Fibroblast of lung (primary cell): Measurements from ENCODE around the gene ZNF23. TPM values are rescaled to one million over a fixed set of nuclear protein-coding genes. Genes with fewer than 3 reads are reported as not detected.

Experiments used
- DNase-seq, 2 donors: peaks; one replicate each; pipeline versions ENCODE4 v3.0.0 to v3.0.0-alpha.2; 2010; ENCODE audit warnings: low read depth in 2 of 2
- H2AFZ ChIP-seq: 2 replicates; pipeline ENCODE4 v1.5.1; 2012; ENCODE audit warnings: low read length, control low read depth, inconsistent platforms
- H3K27ac ChIP-seq: 2 replicates; pipeline ENCODE4 v1.5.1; 2011; ENCODE audit warnings: low read length, control low read depth; ENCODE audit not compliant: insufficient read depth
- H3K27me3 ChIP-seq: 2 replicates; pipeline ENCODE4 v1.5.1; 2011; ENCODE audit warnings: mild to moderate bottlenecking, low read length; ENCODE audit not compliant: control insufficient read depth, insufficient read depth
- H3K36me3 ChIP-seq: 2 replicates; pipeline ENCODE4 v1.5.1; 2011; ENCODE audit warnings: low read length; ENCODE audit not compliant: control insufficient read depth, insufficient read depth
- H3K4me1 ChIP-seq: 2 replicates; pipeline ENCODE4 v1.5.1; 2011; ENCODE audit warnings: low read length; ENCODE audit not compliant: control insufficient read depth, insufficient read depth; ENCODE audit errors: extremely low read depth
- H3K4me2 ChIP-seq: 2 replicates; pipeline ENCODE4 v1.5.1; 2011; ENCODE audit warnings: low read length, control low read depth; ENCODE audit not compliant: insufficient read depth; ENCODE audit errors: extremely low read depth
- H3K4me3 ChIP-seq, 4 experiments: fragments of 200-600 bp in 1 of 4; sonication (generic) in 1 of 4; replicated peaks in 1 of 4; 2 replicates each; pipeline ENCODE4 v1.5.1; 2011 to 2016; ENCODE audit warnings: low read length in 4 of 4, low read depth in 3 of 4, mild to moderate bottlenecking in 3 of 4, control low read depth in 2 of 4, inconsistent platforms in 1 of 4, mixed read lengths in 1 of 4; ENCODE audit not compliant: insufficient read depth in 1 of 4; ENCODE audit errors: control extremely low read depth in 1 of 4
- H3K79me2 ChIP-seq: 2 replicates; pipeline ENCODE4 v1.5.1; 2012; ENCODE audit warnings: mild to moderate bottlenecking, low read length, inconsistent platforms; ENCODE audit not compliant: control insufficient read depth, insufficient read depth
- H3K9ac ChIP-seq: 2 replicates; pipeline ENCODE4 v1.5.1; 2011; ENCODE audit warnings: mild to moderate bottlenecking, low read length, control low read depth; ENCODE audit not compliant: insufficient read depth
- H3K9me3 ChIP-seq: 2 replicates; pipeline ENCODE4 v1.5.1; 2012; ENCODE audit warnings: low read depth, low read length; ENCODE audit not compliant: control insufficient read depth, insufficient read depth
- H4K20me1 ChIP-seq: 2 replicates; pipeline ENCODE4 v1.5.1; 2011; ENCODE audit warnings: low read length; ENCODE audit not compliant: control insufficient read depth, insufficient read depth; ENCODE audit errors: extremely low read depth
- EZH2 ChIP-seq: IDR thresholded peaks from 2 replicates; pipeline ENCODE4 v1.5.1; 2012; ENCODE audit warnings: low read length, control low read depth, mild to moderate bottlenecking; ENCODE audit errors: missing control alignments
- polyA plus RNA-seq, 2 donors: library from polyadenylated mRNA; depleted of rRNA in 1 of 2; stranded (reverse) in 1 of 2; unstranded in 1 of 2; fragments of >200 nt; gene quantifications; 2 replicates each; pipeline ENCODE4 v1.2.1, GENCODE V29; 2011 to 2012; ENCODE audit warnings: missing spikeins in 1 of 2
- total RNA-seq: library from RNA; depleted of rRNA; stranded (reverse); fragments of >200 nt; gene quantifications from 2 replicates; pipeline ENCODE4 v1.2.1, GENCODE V29; 2014
- TF ChIP-seq, protein P1 (sequence below), 2 donors: IDR thresholded peaks in 1 of 2; conservative IDR thresholded peaks in 1 of 2; 1 replicate in 1 of 2; 2 replicates in 1 of 2; pipeline ENCODE4 v1.5.1; 2011 to 2012; ENCODE audit warnings: low read length in 2 of 2, control low read depth in 1 of 2, inconsistent platforms in 1 of 2, low read depth in 1 of 2, mild to moderate bottlenecking in 1 of 2

The ZNF23 gene
- total and polyA plus RNA-seq, 2 donors (not counting 1 experiment from before 2014, with no cell fraction given) = 12.2 to 24.8 TPM

DNA sequence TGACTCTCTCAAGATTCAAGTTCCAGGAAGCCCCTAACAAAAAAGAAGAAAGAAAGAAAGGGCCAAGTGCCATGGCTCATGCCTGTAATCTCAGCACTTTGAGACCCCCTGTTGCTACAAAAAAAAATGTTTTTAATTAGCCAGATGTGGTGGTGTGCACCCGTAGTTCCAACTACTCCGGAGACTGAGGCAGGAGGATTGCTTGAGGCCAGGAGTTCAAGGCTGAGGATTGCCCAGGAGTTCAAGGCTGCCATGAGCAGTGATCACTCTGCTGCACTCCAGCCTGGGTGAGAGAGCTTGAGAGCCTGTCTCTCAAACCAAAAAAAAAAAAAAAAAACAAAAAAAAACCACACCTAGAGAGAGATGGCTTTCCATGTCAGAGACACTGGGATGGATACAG lies 39.0 kb downstream of the ZNF23 start:
- Histone ChIP-seq H3K4me1 (no peaks in the 10 kb centered on the region), H3K27ac (no peak overlapping the region), H4K20me1 (no peaks in the 10 kb centered on the region), H3K79me2 (no peaks in the 10 kb centered on the region), H3K9ac (no peak overlapping the region), H3K4me2 (no peak overlapping the region), H3K4me3 (no peak overlapping the region), H2AFZ (no peak overlapping the region), H3K36me3 (no peaks in the 10 kb centered on the region), H3K27me3 (peaks cover 7% of the 10 kb centered on the region), H3K9me3 (no peaks in the 10 kb centered on the region)
- TF ChIP-seq, protein P1, sequence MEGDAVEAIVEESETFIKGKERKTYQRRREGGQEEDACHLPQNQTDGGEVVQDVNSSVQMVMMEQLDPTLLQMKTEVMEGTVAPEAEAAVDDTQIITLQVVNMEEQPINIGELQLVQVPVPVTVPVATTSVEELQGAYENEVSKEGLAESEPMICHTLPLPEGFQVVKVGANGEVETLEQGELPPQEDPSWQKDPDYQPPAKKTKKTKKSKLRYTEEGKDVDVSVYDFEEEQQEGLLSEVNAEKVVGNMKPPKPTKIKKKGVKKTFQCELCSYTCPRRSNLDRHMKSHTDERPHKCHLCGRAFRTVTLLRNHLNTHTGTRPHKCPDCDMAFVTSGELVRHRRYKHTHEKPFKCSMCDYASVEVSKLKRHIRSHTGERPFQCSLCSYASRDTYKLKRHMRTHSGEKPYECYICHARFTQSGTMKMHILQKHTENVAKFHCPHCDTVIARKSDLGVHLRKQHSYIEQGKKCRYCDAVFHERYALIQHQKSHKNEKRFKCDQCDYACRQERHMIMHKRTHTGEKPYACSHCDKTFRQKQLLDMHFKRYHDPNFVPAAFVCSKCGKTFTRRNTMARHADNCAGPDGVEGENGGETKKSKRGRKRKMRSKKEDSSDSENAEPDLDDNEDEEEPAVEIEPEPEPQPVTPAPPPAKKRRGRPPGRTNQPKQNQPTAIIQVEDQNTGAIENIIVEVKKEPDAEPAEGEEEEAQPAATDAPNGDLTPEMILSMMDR (conservative IDR thresholded peaks at IDR 0.05 in 1 of 2, IDR thresholded peaks at IDR 0.05 in 1 of 2; ENCODE audit: low read depth in 1 of 2, low read length in 2 of 2) = no peak
- TF ChIP-seq EZH2 = no peak
- no peak for DNase-seq

DNA sequence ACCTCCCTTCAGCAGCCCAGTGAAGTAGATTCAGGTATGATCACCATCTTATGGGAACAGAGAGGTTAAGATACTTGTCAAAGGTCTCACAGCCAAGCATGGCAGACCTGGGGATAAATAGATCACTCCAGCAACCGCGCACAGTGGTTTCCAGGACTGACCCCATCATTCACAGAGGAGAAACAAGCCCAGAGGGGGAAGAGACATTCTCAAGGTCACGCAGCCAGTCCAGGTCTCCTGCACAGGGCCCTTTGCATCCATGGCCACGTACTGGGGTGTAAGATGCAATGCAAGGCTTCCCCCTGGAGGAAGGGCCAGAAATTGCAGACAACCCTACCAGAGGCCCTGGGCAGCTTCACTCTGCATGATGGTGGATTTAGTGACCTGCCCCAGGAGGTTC lies 40.1 kb downstream of the ZNF23 start:
- H3K4me1 ChIP-seq = no peaks in the 10 kb centered on the region
- TF ChIP-seq EZH2 = no peak
- TF ChIP-seq, protein P1 (conservative IDR thresholded peaks at IDR 0.05 in 1 of 2, IDR thresholded peaks at IDR 0.05 in 1 of 2; ENCODE audit: low read depth in 1 of 2, low read length in 2 of 2) = peak; percentile 3 to 33
- H3K27me3 ChIP-seq = peaks cover 7% of the 10 kb centered on the region
- H3K79me2 ChIP-seq = no peaks in the 10 kb centered on the region
- H3K4me2 ChIP-seq = no peak overlapping the region
- no peak overlapping the region for H3K9ac ChIP-seq
- H3K4me3 ChIP-seq = no peak overlapping the region
- H4K20me1 ChIP-seq = no peaks in the 10 kb centered on the region
- no peak overlapping the region for H3K27ac ChIP-seq
- H3K36me3 ChIP-seq = no peaks in the 10 kb centered on the region
- no peak overlapping the region for H2AFZ ChIP-seq
- no peaks in the 10 kb centered on the region for H3K9me3 ChIP-seq
- no peak for DNase-seq

DNA sequence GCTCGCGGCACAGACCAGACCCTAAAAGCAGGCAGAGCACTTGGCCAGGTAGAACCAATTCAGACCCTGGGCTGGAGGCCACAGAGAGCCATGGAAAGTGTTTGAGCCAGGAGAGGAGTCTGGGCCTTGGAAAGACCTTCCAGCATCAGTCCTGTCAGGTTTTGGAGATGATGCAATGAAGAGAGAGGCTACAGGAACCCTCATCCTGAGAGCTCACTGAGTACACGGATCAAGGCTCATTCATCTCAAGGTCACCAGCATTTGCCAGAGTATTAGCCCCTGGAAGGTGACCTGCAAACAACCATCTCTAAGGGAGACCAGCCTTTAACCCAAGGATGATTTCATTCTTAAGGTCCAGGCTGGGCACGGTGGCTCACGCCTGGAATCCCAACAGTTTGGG lies 48.0 kb downstream of the ZNF23 start:
- no peaks in the 10 kb centered on the region for H3K27me3 ChIP-seq
- no peak overlapping the region for H3K4me3 ChIP-seq

More for the DNA sequence above, 48.0 kb downstream of the ZNF23 start:
- Histone ChIP-seq H2AFZ (no peak overlapping the region), H3K36me3 (no peaks in the 10 kb centered on the region), H3K4me1 (no peaks in the 10 kb centered on the region), H3K4me2 (no peak overlapping the region), H3K9ac (no peak overlapping the region), H3K27ac (no peak overlapping the region), H3K9me3 (no peaks in the 10 kb centered on the region), H4K20me1 (no peaks in the 10 kb centered on the region), H3K79me2 (no peaks in the 10 kb centered on the region)
- no peak for DNase-seq
- TF ChIP-seq EZH2 = no peak
- TF ChIP-seq, protein P1 (conservative IDR thresholded peaks at IDR 0.05 in 1 of 2, IDR thresholded peaks at IDR 0.05 in 1 of 2; ENCODE audit: low read depth in 1 of 2, low read length in 2 of 2) = no peak
